Common myeloid progenitor, CD34-positive (primary cell): Measurements from ENCODE around the gene SPATA9.
"Not testable (repeated sequence)": the region's sequence is repeated elsewhere in the genome, so short reads cannot be mapped to it uniquely, and the experiment has no call there.

ENCODE experiments used
- CTCF ChIA-PET: fragments of 350-600 bp; sonication (Branson Sonifier 250); formaldehyde crosslinking; loops from one replicate; lab custom pipeline; 2021; ENCODE audit warnings: antibody characterized with exemption; lab: Charles Lee
- POLR2A ChIA-PET: fragments of 350-600 bp; sonication (Branson Sonifier 250); formaldehyde crosslinking; loops from one replicate; lab custom pipeline; 2021; ENCODE audit warnings: antibody characterized with exemption; lab: Charles Lee
- DNase-seq, 3 donors: peaks; one replicate each; pipeline versions ENCODE4 v3.0.0 to v3.0.0-alpha.2; 2013
- H3K27ac ChIP-seq, 2 experiments: 1 replicate in 1 of 2; 2 replicates in 1 of 2; pipeline ENCODE4 v1.7.0; 2013; ENCODE audit warnings: inconsistent platforms in 2 of 2, low read length in 2 of 2, mild to moderate bottlenecking in 2 of 2, low read depth in 1 of 2, moderate library complexity in 1 of 2; ENCODE audit not compliant: severe bottlenecking in 2 of 2, insufficient read depth in 1 of 2, poor library complexity in 1 of 2
- H3K27me3 ChIP-seq, 5 experiments: replicated peaks in 2 of 5; 1 replicate in 3 of 5; 2 replicates in 2 of 5; pipeline versions ENCODE4 v1.6.1 to v1.7.0; 2013; ENCODE audit warnings: low read length in 4 of 5, mild to moderate bottlenecking in 2 of 5, moderate library complexity in 2 of 5, inconsistent platforms in 1 of 5; ENCODE audit not compliant: insufficient read depth in 5 of 5, control insufficient read depth in 4 of 5
- H3K36me3 ChIP-seq, 4 experiments: 1 replicate in 2 of 4; 2 replicates in 2 of 4; pipeline versions ENCODE4 v1.6.1 to v1.7.0; 2013; ENCODE audit warnings: low read length in 3 of 4, control low read depth in 1 of 4, mild to moderate bottlenecking in 1 of 4; ENCODE audit not compliant: control insufficient read depth in 4 of 4, insufficient read depth in 4 of 4
- H3K4me1 ChIP-seq, 4 experiments: 1 replicate in 3 of 4; 2 replicates in 1 of 4; pipeline versions ENCODE4 v1.6.1 to v1.7.1; 2013; ENCODE audit warnings: low read length in 3 of 4, mild to moderate bottlenecking in 3 of 4, control low read depth in 1 of 4, inconsistent platforms in 1 of 4, moderate library complexity in 1 of 4; ENCODE audit not compliant: control insufficient read depth in 4 of 4, insufficient read depth in 4 of 4; ENCODE audit errors: control extremely low read depth in 1 of 4
- H3K4me3 ChIP-seq, 7 experiments: 1 replicate in 4 of 7; 2 replicates in 3 of 7; pipeline versions ENCODE4 v1.5.1 to v1.7.0; 2013; ENCODE audit warnings: mild to moderate bottlenecking in 7 of 7, low read length in 6 of 7, moderate library complexity in 6 of 7, inconsistent platforms in 2 of 7, low read depth in 2 of 7, control low read depth in 1 of 7; ENCODE audit not compliant: insufficient read depth in 4 of 7, control insufficient read depth in 1 of 7; ENCODE audit errors: extremely low read depth in 1 of 7
- H3K9me3 ChIP-seq, 5 experiments: 1 replicate in 4 of 5; 2 replicates in 1 of 5; pipeline versions ENCODE4 v1.6.1 to v1.7.1; 2013; ENCODE audit warnings: low read length in 4 of 5, mild to moderate bottlenecking in 2 of 5, inconsistent platforms in 1 of 5, low read depth in 1 of 5, moderate library complexity in 1 of 5; ENCODE audit not compliant: control insufficient read depth in 4 of 5, insufficient read depth in 2 of 5; ENCODE audit errors: control extremely low read depth in 1 of 5
- WGBS: methylation state at CpG from one replicate; pipeline ENCODE4 v1.1.5; 2013; ENCODE audit not compliant: insufficient coverage; 5-methylcytosine and 5-hydroxymethylcytosine counted together

SPATA9 gene

DNA sequence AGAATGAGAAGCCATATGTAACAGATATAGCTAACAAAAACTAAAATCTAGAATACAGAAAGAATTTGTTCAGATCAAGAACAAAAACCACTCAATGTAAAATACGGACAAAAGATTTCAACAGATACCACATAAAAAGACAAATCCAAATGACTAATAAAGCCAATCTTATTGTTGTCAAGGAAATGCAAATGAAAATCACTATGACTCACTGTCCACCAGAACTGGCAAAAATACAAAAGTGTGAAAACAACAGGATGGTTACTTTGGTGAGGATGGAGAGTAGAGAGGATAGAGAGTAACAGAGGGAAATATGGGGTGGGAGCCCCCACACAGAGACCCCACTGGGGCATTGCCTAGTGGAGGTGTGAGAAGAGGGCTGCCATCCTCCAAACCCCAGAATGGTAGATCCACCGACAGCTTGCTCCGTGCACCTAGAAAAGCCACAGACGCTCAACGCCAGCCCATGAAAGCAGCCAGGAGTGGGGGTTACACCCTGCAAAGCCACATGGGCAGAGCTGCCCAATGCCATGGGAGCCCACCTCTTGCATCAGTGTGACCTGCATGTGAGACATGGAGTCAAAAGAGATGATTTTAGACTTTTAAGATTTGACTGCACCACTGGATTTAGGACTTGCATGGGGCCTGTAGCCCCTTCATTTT lies 33.1 kb upstream of the SPATA9 start:
- POLR2A ChIA-PET = no interaction called here
- DNase-seq = no peak
- 98% methylated on average over 4 of the region's 5 CpGs for WGBS

DNA sequence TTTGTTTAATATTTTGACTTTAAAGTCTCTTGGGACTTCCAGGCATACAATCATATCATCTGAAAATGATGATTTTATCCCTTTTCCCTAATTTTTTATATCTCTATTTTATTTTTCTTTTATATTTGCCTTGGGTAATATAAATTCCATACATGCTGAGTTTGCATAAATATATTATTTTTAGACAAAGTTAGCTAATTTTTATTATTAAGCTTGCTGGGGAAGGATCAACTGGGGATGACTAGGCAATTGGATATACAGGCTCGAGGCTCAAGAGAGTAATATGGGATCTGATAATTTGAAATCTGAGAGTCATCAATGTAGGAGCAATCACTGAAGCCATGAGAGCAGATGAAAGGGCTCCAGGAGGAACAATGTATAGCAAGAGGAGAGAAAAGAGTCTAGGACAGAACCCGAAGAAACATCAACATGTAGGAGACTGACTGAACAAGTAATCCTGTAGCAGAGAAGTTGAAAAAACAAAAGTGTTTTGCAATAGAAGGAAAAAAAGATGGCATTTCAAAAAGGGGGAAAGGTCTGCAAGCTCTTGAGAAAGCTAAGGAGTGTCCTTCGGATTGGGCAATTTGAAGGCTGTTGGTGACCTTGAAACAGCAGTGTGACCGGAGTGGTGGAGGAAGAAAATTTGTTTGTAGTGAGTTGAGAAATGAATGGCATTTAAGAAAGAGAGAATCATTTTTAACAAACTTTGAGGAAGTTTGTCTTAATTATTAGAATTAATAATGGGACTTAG lies 31.3 kb upstream of the SPATA9 start:
- Histone ChIP-seq H3K4me1 (peaks cover 7 to 20% (median 13%) of the 10 kb centered on the region in 4 experiments), H3K9me3 (no peaks in the 10 kb centered on the region), H3K27me3 (no peaks in the 10 kb centered on the region), H3K36me3 (no peaks in the 10 kb centered on the region), H3K27ac (no peak overlapping the region), H3K4me3 (no peak overlapping the region)
- DNase-seq = no peak
- WGBS = 100% methylated on average over 4 of the region's 4 CpGs
- POLR2A ChIA-PET = no interaction called here
- CTCF ChIA-PET = interaction anchor here (1.6 kb wide), 1 partner anchor 12 kb away, joined by 4 read pairs; no protein-coding TSS in a partner anchor

More for the DNA sequence above, 33.1 kb upstream of the SPATA9 start:
- no peaks in the 10 kb centered on the region for H3K9me3 ChIP-seq
- H3K27ac ChIP-seq = no peak overlapping the region
- H3K4me3 ChIP-seq = no peak overlapping the region
- CTCF ChIA-PET = no interaction called here
- H3K4me1 ChIP-seq = peaks cover 7 to 21% (median 13%) of the 10 kb centered on the region in 4 experiments
- H3K36me3 ChIP-seq = no peaks in the 10 kb centered on the region
- H3K27me3 ChIP-seq = no peaks in the 10 kb centered on the region

DNA sequence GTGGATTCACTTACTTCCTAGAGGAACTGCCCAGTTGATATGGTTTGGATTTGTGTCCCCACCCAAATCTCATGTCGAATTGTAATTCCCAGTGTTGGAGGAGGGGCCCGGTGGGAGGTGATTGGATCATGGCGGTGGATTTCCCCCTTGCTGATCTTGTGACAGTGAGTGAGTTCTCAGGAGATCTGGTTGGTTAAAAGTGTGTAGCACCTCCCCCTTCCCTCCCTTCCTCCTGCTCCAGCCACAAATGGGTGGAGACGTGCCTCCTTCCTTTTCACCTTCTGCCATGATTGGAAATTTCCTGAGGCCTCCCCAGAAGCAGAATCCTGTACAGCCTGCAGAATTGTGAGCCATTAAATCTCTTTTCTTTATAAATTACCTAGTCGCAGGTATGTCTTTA lies 30.5 kb upstream of the SPATA9 start:
- DNase-seq, H3K27me3 ChIP-seq, POLR2A ChIA-PET, H3K4me3 ChIP-seq, H3K27ac ChIP-seq, H3K36me3 ChIP-seq, H3K9me3 ChIP-seq: not testable (repeated sequence)
- CTCF ChIA-PET = interaction anchor here (1.6 kb wide), 1 partner anchor 13 kb away, joined by 4 read pairs; no protein-coding TSS in a partner anchor
- H3K4me1 ChIP-seq = peaks cover 0 to 11% (median 6%) of the 10 kb centered on the region in 4 experiments
- WGBS = 88% methylated on average over 1 of the region's 5 CpGs

DNA sequence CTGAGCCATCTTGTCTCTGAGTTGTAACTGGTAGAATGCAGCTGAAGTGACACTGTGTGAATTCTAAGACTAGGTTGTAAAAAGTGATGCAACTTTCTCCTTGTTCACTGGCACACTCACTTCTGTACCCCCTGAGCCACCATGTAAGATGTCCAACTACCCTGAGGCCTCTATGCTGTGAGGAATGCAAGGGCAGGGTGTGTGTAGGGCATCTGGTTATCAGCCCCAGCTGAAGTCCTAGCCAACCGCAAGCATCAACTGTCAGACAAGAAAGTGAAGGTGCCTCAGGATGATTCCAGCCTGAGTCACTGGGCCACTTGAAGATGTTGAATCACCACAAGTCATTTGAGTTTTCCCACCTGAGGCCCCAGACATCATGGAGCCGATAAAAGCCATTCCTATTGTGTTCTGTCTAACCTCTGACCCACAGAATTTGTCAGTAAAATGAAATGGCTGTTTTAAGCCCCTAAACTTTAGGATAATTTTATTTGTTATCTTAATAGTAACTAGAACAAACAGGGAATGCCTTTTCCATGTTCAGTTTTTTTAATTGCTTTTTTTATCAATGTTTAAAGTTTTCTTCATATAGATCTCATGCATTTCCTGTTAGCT lies 29.7 kb upstream of the SPATA9 start:
- Histone ChIP-seq H3K27ac (peak overlapping the region in 1 of 2 experiments; percentile 74), H3K4me3 (no peak overlapping the region), H3K4me1 (peaks cover 0 to 4% (median under 1%) of the 10 kb centered on the region in 4 experiments), H3K36me3 (no peaks in the 10 kb centered on the region), H3K9me3 (no peaks in the 10 kb centered on the region), H3K27me3 (no peaks in the 10 kb centered on the region)
- ChIA-PET CTCF (interaction anchor here (0.6 to 0.9 kb wide), 2 partner anchors 11 to 48 kb away, joined by 3 read pairs; no protein-coding TSS in a partner anchor), POLR2A (no interaction called here)
- 80% methylated on average over 1 of the region's 2 CpGs for WGBS
- DNase-seq = peak in 2 of 3 donors; percentile 50 to 76

DNA sequence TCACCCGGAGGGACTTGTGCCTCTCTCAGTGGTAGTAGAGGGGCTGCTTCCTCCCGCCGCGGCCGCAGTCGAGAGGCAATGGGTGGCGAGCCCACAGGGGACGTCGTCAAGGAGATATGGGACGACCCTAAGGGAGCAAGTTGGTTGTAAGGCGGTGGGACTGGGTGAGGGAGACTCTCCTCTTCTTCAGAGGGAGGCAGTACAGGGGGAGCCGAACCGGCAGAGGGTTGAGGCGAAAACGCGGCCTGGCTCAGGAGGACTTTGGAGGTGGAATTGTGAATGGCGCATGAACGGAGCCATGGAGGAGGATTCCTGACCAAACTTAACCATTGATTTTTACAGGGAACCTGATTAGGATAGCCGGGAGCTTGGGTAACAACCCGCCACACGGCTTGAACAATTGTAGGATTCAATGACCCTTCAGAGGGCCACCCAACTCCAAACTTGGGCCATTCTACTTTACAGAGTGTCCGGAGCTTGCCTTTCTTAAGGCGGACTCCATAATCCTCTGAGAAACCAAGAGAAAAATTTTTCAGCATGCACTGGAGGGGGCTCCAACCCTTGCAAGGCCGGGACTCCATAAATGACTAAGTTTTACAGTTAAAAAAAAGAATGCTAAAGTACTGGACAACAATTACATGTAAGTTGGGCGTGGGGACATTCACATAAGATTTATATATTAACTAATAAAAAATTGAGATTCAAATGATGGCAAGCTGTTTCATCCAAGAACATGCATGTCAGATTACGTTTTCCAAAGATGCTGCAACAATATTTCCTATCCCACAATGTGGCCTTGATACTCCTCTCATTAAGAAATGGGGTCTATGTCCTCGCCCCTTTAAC lies 28.9 kb upstream of the SPATA9 start:
- no peaks in the 10 kb centered on the region for H3K27me3 ChIP-seq
- peak overlapping the region in 1 of 2 experiments; percentile 74 for H3K27ac ChIP-seq
- H3K4me1 ChIP-seq = no peaks in the 10 kb centered on the region
- DNase-seq = no peak
- H3K9me3 ChIP-seq = no peaks in the 10 kb centered on the region
- H3K4me3 ChIP-seq = no peak overlapping the region
- CTCF ChIA-PET = interaction anchor here (0.9 kb wide), 1 partner anchor 48 kb away, joined by 3 read pairs; no protein-coding TSS in a partner anchor
- 97% methylated on average over 15 of the region's 27 CpGs for WGBS
- POLR2A ChIA-PET = no interaction called here
- no peaks in the 10 kb centered on the region for H3K36me3 ChIP-seq

DNA sequence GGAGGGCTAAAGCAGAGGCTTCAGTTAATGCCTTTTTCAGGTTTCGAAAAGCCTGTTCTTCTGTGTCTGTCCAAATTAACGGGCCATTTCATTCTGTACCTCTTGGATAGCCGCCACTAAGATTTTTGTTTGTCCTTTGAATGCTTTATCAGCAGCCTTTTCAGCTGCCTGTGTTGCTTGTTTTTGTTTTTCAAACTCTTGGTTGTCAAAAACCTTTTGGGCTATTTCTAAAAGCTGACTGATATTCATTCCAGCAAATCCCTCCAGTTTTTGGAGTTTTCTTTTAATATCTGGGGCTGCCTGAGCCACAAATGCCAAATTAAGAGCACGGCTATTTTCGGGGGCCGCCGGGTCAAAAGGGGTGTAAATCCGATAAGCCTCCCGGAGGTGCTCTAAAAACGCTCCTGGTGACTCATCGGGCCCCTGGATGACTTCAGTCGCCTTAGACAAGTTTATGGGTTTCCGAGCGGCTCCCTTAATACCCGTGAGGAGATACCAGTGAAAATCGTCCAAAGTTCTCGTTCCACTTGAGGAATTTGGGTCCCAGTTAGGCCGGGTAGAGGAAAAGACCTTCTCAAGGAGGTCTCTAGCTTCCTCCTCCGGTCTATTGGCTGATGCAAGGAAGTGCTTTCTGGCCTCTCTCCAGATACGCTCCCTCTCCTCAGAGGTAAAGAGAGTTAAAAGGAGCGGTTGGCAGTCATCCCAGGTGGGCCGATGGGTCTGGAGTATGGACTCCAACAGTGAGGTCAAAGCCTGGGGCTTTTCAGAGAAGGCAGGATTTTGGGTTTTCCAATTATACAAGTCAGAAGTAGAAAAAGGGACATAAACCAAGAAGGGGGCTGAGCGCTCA lies 28.1 kb upstream of the SPATA9 start:
- 96% methylated on average over 21 of the region's 23 CpGs for WGBS
- peak overlapping the region in 1 of 2 experiments; percentile 74 for H3K27ac ChIP-seq
- CTCF ChIA-PET = interaction anchor here (2.2 kb wide), 1 partner anchor 11 kb away, joined by 5 read pairs; no protein-coding TSS in a partner anchor
- H3K27me3 ChIP-seq, DNase-seq, H3K4me1 ChIP-seq, H3K9me3 ChIP-seq, H3K4me3 ChIP-seq, POLR2A ChIA-PET, H3K36me3 ChIP-seq: not testable (repeated sequence)
